PFSK-1 (cell line): ENCODE results near the gene ERFL.

Experiments
- POLR2AphosphoS5 ChIP-seq: IDR thresholded peaks from 2 replicates; pipeline ENCODE4 v1.6.1; 2012; ENCODE audit warnings: low read depth, mild to moderate bottlenecking, control low read depth, low read length, moderate library complexity
- SIN3A ChIP-seq: IDR thresholded peaks from 2 replicates; pipeline ENCODE4 v1.6.1; 2012; ENCODE audit warnings: mild to moderate bottlenecking, low read length, moderate library complexity, borderline replicate concordance; ENCODE audit not compliant: insufficient read depth
- TAF1 ChIP-seq: IDR thresholded peaks from 2 replicates; pipeline ENCODE4 v1.6.1; 2012; ENCODE audit warnings: low read length, control low read depth, borderline replicate concordance; ENCODE audit not compliant: insufficient read depth

- TF ChIP-seq SIN3A (no peak), TAF1 (no peak), POLR2AphosphoS5 (no peak)
Observed at GRCh38 chr19:41937525-41938468, 9.5 kb upstream of the ERFL start.
